Dedifferentiated amniotic fluid mesenchymal stem cell (primary cell): Measurements from ENCODE around the gene DHRS1.
"Not testable (repeated sequence)": the region's sequence is repeated elsewhere in the genome, so short reads cannot be mapped to it uniquely, and the experiment has no call there.

Source experiments
- DNase-seq: peaks from one replicate; pipeline ENCODE4 v3.0.0-alpha.2; 2016; ENCODE audit errors: extremely low spot score

Gene DHRS1

GRCh38 chr14:24249230-24250021 lies 50.2 kb downstream of the DHRS1 start:
- DNase-seq = no peak

- no peak for DNase-seq
Observed at GRCh38 chr14:24247422-24247821, 52.2 kb downstream of the DHRS1 start.

GRCh38 chr14:24246765-24247212 lies 52.8 kb downstream of the DHRS1 start:
- DNase-seq = peak; percentile 39

GRCh38 chr14:24245350-24245749 lies 54.2 kb downstream of the DHRS1 start:
- not testable (repeated sequence) for DNase-seq

GRCh38 chr14:24243336-24243836 lies 56.2 kb downstream of the DHRS1 start:
- DNase-seq = no peak

GRCh38 chr14:24241829-24242443 lies 57.6 kb downstream of the DHRS1 start:
- peak; percentile 90 for DNase-seq
